Activated CD8-positive, alpha-beta T cell treated with anti-CD3 and anti-CD28 coated beads for 36 hours (primary cell): Measurements from ENCODE around the gene RASL10A. TPM values are rescaled to one million over a fixed set of nuclear protein-coding genes. Genes with fewer than 3 reads are reported as not detected.

ENCODE experiments used
- ATAC-seq: fragments of 200-7000 bp; cut with Tn5 transposase; one replicate; pipeline ENCODE4 v1.10.0; 2021; ENCODE audit warnings: mild to moderate bottlenecking, moderate library complexity
- CTCF ChIA-PET: fragments of 350-600 bp; sonication (Branson Sonifier 250); formaldehyde crosslinking; loops from one replicate; lab custom pipeline; 2021; ENCODE audit warnings: antibody characterized with exemption; lab: Charles Lee
- POLR2A ChIA-PET: fragments of 350-600 bp; sonication (Branson Sonifier 250); formaldehyde crosslinking; loops from one replicate; lab custom pipeline; 2021; ENCODE audit warnings: antibody characterized with exemption; lab: Charles Lee
- DNase-seq: peaks from one replicate; pipeline ENCODE4 v3.0.0-alpha.2; 2020
- H3K27ac Mint-ChIP-seq: one replicate; pipeline ENCODE4 v1.8.0; 2021; ENCODE audit warnings: mild to moderate bottlenecking, mixed read lengths
- H3K27me3 Mint-ChIP-seq: one replicate; pipeline ENCODE4 v1.8.0; 2021; ENCODE audit warnings: mixed read lengths
- H3K36me3 Mint-ChIP-seq: one replicate; pipeline ENCODE4 v1.8.0; 2021; ENCODE audit warnings: low read depth, mixed read lengths
- H3K4me1 Mint-ChIP-seq: one replicate; pipeline ENCODE4 v1.8.0; 2021; ENCODE audit warnings: low read depth, mixed read lengths
- H3K4me3 Mint-ChIP-seq: one replicate; pipeline ENCODE4 v1.8.0; 2021; ENCODE audit warnings: mild to moderate bottlenecking, moderate library complexity, mixed read lengths
- H3K9me3 Mint-ChIP-seq: one replicate; pipeline ENCODE4 v1.8.0; 2021; ENCODE audit warnings: mixed read lengths
- intact Hi-C: fragments of 100-400 bp; cut with micrococcal nuclease; formaldehyde crosslinking; loops from one replicate; pipeline ENCODE4 v1.10.0; 2022
- total RNA-seq, 2 experiments: library from RNA; stranded (reverse); gene quantifications; one replicate each; pipeline ENCODE4 v1.2.3, GENCODE V29; 2021
- TF ChIP-seq, protein P1 (sequence below): fragments of 200-600 bp; IDR thresholded peaks from one replicate; pipeline ENCODE4 v1.8.0; 2022; ENCODE audit warnings: antibody characterized with exemption, mild to moderate bottlenecking

Gene RASL10A
- total RNA-seq, 2 experiments from 2014 or later, result 0.56 TPM; not detected in 1

DNA sequence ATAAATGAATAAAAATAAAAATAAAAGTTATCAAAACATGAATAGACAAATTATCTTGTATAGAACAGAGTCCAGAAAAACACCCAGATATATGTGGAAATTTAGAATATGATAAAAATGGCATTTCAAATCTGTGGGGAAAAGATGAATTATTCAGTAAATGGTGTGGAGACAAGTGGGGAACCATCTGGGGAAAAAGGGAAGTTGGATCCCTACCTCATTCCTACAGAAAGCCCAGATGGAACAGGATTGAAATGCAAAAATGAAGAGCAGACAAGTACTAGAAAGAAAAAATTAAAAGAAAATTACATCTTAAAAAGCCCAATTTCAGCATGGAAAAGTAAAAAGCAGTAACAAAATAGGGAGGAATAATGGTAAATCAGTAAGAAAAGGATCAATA lies 8.1 kb upstream of the RASL10A start:
- TF ChIP-seq, protein P1, sequence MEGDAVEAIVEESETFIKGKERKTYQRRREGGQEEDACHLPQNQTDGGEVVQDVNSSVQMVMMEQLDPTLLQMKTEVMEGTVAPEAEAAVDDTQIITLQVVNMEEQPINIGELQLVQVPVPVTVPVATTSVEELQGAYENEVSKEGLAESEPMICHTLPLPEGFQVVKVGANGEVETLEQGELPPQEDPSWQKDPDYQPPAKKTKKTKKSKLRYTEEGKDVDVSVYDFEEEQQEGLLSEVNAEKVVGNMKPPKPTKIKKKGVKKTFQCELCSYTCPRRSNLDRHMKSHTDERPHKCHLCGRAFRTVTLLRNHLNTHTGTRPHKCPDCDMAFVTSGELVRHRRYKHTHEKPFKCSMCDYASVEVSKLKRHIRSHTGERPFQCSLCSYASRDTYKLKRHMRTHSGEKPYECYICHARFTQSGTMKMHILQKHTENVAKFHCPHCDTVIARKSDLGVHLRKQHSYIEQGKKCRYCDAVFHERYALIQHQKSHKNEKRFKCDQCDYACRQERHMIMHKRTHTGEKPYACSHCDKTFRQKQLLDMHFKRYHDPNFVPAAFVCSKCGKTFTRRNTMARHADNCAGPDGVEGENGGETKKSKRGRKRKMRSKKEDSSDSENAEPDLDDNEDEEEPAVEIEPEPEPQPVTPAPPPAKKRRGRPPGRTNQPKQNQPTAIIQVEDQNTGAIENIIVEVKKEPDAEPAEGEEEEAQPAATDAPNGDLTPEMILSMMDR, result no peak
- Mint-ChIP-seq H3K27ac (no peak overlapping the region), H3K36me3 (no peaks in the 10 kb centered on the region), H3K9me3 (no peaks in the 10 kb centered on the region), H3K4me3 (no peak overlapping the region), H3K4me1 (no peaks in the 10 kb centered on the region), H3K27me3 (no peaks in the 10 kb centered on the region)
- ATAC-seq, result no peak
- intact Hi-C loops, result no loop called here
- ChIA-PET CTCF (no interaction called here), POLR2A (no interaction called here)
- DNase-seq, result no peak

DNA sequence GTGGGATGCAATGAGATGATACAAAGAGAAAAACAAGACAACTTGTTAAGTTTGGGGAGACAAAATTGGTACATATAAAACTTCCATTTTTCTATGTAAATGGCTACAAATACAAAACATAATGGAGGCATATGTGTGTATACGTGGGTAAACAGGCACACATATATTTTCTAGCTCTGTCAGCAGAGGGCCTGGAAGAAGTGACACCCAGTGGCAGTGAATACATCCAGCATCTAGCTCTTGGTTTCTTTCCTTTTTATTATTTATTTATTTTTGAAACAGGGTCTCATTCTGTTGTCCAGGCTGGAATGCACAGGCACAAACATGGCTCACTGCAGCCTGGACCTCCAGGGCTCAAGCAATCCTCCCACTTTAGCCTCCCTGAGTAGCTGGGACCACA lies 5.0 kb upstream of the RASL10A start:
- CTCF ChIA-PET, result no interaction called here
- ATAC-seq (no peak), DNase-seq (no peak)
- H3K4me3 Mint-ChIP-seq, result no peak overlapping the region
- POLR2A ChIA-PET, result interaction anchor here (0.6 to 1.2 kb wide), 4 partner anchors 9 to 664 kb away, joined by 3 read pairs; partner anchors contain the start of gene GAS2L1
- H3K36me3 Mint-ChIP-seq, result no peaks in the 10 kb centered on the region
- TF ChIP-seq, protein P1, result no peak
- H3K27ac Mint-ChIP-seq, result no peak overlapping the region
- H3K27me3 Mint-ChIP-seq, result peaks cover 13% of the 10 kb centered on the region
- H3K4me1 Mint-ChIP-seq, result no peaks in the 10 kb centered on the region
- no peaks in the 10 kb centered on the region for H3K9me3 Mint-ChIP-seq
- intact Hi-C loops, result no loop called here

DNA sequence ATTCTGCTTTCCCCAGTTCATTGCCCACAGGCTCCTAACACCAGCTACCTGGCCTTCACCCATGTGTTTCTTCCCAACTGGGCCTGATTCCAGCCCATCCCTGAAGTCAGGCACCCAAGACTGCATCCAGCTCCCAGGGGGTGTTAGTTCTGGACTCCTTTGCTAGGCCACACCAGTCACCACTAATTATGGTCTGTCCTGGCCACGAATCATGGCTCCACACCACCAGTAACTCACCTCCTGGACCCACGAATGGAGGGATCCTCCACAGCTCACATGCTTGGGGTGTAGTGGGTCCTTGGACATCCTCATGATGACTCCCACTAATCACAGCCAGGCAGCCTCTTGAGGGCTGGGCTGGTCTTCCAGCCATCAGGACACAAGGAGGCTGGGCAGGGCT lies 3.6 kb upstream of the RASL10A start:
- TF ChIP-seq, protein P1, result no peak
- ChIA-PET POLR2A (no interaction called here), CTCF (no interaction called here)
- ATAC-seq (no peak), DNase-seq (no peak)
- H3K27me3 Mint-ChIP-seq, result peaks cover 20% of the 10 kb centered on the region
- H3K27ac Mint-ChIP-seq, result no peak overlapping the region
- H3K4me3 Mint-ChIP-seq, result no peak overlapping the region
- H3K9me3 Mint-ChIP-seq, result no peaks in the 10 kb centered on the region
- intact Hi-C loops, result no loop called here
- H3K36me3 Mint-ChIP-seq, result no peaks in the 10 kb centered on the region
- H3K4me1 Mint-ChIP-seq, result peaks cover 7% of the 10 kb centered on the region

DNA sequence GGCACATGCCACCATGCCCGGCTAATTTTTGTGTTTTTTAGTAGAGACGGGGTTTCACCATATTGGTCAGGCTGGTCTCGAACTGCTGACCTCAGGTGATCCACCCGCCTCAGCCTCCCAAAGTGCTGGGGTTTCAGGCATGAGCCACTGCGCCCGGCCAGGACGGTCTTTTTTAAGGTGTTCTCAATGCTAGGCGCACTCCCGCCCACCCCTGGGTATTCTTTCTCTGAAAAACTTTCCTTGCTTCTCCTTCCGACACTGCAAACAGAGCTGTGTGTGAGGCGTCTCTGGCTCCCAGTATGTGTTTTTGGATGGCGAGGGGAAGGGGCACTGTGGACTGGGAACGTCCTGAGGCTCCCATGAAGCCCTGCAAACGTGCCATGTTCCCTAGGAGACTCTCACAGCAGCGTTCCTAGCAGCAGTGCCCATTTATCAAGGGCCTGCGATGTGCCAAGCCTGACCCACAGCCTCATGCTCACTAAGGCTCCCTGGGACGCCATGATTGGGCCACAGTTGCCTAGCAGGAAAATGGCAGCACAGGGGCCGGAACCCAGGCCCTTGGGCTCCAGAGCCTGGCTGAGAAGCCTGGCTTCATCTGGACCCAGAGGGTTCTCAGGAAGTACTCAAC lies 2.4 kb upstream of the RASL10A start:
- peaks cover 19% of the 10 kb centered on the region for H3K4me1 Mint-ChIP-seq
- POLR2A ChIA-PET, result interaction anchor here (0.8 kb wide), 1 partner anchor 51 kb away, joined by 3 read pairs; no protein-coding TSS in a partner anchor
- no peak for DNase-seq
- H3K27ac Mint-ChIP-seq, result no peak overlapping the region
- intact Hi-C loops, result no loop called here
- no peak overlapping the region for H3K4me3 Mint-ChIP-seq
- no peaks in the 10 kb centered on the region for H3K36me3 Mint-ChIP-seq
- no peak for ATAC-seq
- CTCF ChIA-PET, result interaction anchor here (0.8 to 1.9 kb wide), 3 partner anchors 11 to 98 kb away, joined by 3 to 6 read pairs (median 3); partner anchors contain the start of gene GAS2L1
- H3K9me3 Mint-ChIP-seq, result no peaks in the 10 kb centered on the region
- TF ChIP-seq, protein P1, result no peak
- H3K27me3 Mint-ChIP-seq, result peaks cover 32% of the 10 kb centered on the region

DNA sequence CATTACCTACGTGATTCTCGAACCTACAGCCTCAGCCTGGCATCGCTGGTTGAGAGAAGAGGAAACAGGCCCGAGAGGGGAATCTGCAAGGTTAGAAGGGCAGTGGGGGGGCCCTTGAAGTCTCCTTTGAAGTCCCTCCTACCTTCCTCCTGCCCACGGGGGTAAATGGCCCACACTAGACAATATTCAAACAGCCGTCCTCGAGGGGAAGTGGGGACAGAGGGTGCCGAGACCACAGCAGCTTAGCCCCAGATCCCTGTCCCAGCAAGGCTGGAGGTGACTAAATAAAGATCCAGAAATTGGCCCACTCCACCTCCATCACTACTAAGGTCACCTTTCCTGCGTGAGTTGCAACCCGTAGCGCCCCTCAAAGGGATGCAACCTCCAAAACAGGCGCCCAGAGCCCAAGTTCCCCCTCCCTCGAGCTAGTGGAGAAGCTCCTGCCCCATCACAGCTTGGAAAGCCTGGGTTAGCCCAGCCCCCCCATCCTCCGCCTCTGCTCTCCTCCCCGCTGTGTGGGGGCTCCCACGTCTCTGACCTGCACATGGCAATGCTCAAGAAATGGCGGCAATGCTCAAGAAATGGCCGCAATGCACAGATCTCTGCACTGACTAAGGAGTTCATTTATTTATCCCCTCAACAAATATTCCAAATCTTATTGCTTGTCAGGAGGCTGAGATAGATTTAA lies 788 bp upstream of the RASL10A start:
- TF ChIP-seq, protein P1, result no peak
- H3K4me3 Mint-ChIP-seq, result no peak overlapping the region
- CTCF ChIA-PET, result interaction anchor here (1.2 to 1.9 kb wide), 3 partner anchors 9 to 100 kb away, joined by 3 to 6 read pairs (median 4); partner anchors contain the start of gene GAS2L1

More for the DNA sequence above, 788 bp upstream of the RASL10A start:
- POLR2A ChIA-PET, result interaction anchor here (0.6 to 0.7 kb wide), 2 partner anchors 26 to 46 kb away, joined by 3 to 4 read pairs; no protein-coding TSS in a partner anchor
- Mint-ChIP-seq H3K36me3 (no peaks in the 10 kb centered on the region), H3K27me3 (peaks cover 41% of the 10 kb centered on the region), H3K27ac (no peak overlapping the region), H3K4me1 (peaks cover 20% of the 10 kb centered on the region), H3K9me3 (no peaks in the 10 kb centered on the region)
- intact Hi-C loops, result no loop called here
- DNase-seq (no peak), ATAC-seq (no peak)
